HG02840 (cell line): ENCODE data around the gene PIK3R1.

ENCODE experiments used
- ATAC-seq: cut with Tn5 transposase; IDR thresholded peaks from one replicate; pipeline ENCODE4 v1.9.1; 2021; ENCODE audit warnings: mild to moderate bottlenecking, moderate library complexity, moderate number of reproducible peaks; ENCODE audit not compliant: unreplicated experiment, low FRiP score

Gene PIK3R1

GRCh38 chr5:68249520-68249919, 34.0 kb downstream of the PIK3R1 start:
- ATAC-seq, result no peak

- no peak for ATAC-seq
Measured at GRCh38 chr5:68250661-68251298, 35.2 kb downstream of the PIK3R1 start.

- ATAC-seq, result no peak
Measured at GRCh38 chr5:68251386-68251785, 35.8 kb downstream of the PIK3R1 start.

GRCh38 chr5:68251804-68252522, 36.4 kb downstream of the PIK3R1 start:
- no peak for ATAC-seq

GRCh38 chr5:68252673-68253623, 37.4 kb downstream of the PIK3R1 start:
- no peak for ATAC-seq

- no peak for ATAC-seq
Measured at GRCh38 chr5:68253624-68254585, 38.3 kb downstream of the PIK3R1 start.

GRCh38 chr5:68254810-68255209, 39.3 kb downstream of the PIK3R1 start:
- ATAC-seq, result no peak

GRCh38 chr5:68255305-68256120, 40.0 kb downstream of the PIK3R1 start:
- no peak for ATAC-seq

- ATAC-seq, result no peak
Measured at GRCh38 chr5:68257210-68257609, 41.7 kb downstream of the PIK3R1 start.

- no peak for ATAC-seq
Measured at GRCh38 chr5:68258531-68258930, 43.0 kb downstream of the PIK3R1 start.

GRCh38 chr5:68259700-68260099, 44.1 kb downstream of the PIK3R1 start:
- no peak for ATAC-seq

- ATAC-seq, result no peak
Measured at GRCh38 chr5:68260467-68260866, 44.9 kb downstream of the PIK3R1 start.

- ATAC-seq, result no peak
Measured at GRCh38 chr5:68261169-68261568, 45.6 kb downstream of the PIK3R1 start.

DNA sequence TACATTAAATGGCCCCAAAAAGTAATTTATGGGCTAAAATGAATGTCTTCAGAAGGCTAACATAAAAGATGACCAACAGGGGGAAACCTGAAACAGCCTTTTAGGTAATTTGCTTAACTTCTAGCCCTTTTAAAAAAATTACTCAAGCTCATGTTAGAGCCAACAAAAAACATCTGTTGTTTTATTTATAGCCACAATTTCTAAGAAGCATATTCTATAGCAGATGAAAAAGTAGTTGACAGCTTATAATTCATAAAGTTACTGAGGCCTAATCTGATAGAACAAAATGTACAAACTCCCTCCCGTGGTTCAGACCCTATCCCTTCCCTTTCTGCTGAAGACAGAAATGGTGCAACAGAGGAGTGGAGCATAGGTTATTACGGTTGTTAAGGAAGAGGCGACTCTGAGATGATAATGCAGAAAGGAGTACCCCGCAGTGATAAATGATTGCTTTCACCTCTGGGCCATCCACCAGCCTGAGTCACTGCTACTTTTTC, 46.1 kb downstream of the PIK3R1 start:
- ATAC-seq, result no peak

DNA sequence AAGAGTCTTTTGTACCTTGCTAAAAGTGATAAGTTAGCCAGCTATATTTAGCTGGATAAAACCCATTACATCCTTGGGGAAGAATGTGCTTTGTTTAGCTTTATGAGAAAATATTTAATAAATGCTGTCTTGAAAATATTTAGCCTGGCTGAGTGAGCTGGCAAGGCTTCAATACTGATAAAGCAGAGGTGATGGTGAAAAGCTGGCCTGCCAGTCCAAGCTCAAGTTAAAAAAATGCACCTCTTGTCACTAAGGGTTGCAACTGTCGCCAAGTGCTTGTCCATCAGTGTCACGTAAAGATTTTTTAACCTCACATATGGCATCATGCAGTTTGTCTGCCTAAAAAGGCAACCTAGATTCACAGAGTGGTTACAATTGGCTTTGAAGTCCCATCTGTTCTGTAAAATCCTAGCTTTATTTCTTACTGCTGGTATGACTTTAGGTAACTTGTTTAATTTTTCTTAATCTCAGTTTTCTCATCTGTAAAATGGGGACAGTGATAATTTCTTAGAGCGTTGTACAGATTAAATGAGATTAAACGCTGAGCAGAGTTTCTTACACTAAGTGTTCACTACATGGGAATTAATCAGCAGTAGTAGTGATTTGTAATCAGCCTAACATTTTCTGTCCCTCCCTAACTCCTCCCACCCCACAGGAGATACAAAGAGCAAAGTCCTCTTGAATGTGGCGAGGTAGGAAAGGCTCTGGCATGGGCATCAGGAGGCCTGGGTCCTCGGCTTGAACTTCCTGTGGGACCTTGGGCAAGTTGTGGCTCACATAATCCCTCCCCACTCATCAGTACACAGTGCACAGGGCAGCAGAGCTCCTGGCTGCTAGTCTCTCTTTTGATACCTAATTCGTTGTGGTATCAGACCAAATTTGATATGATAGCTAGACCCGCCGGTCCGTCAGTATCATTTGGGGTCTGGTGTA, 48.7 kb downstream of the PIK3R1 start:
- no peak for ATAC-seq

GRCh38 chr5:68265347-68265746, 49.8 kb downstream of the PIK3R1 start:
- no peak for ATAC-seq

GRCh38 chr5:68265822-68266395, 50.4 kb downstream of the PIK3R1 start:
- ATAC-seq, result no peak

- no peak for ATAC-seq
Measured at GRCh38 chr5:68266457-68266856, 50.9 kb downstream of the PIK3R1 start.
